ENCODE measurements around the gene SLC2A11. TPM values are rescaled to one million over a fixed set of nuclear protein-coding genes. Genes with fewer than 3 reads are reported as not detected.
"Not testable (repeated sequence)": the region's sequence is repeated elsewhere in the genome, so short reads cannot be mapped to it uniquely, and the experiment has no call there.

SLC2A11 gene
- total and polyA plus RNA-seq, 12 donors, result 11.3 to 35.3 (median 20.8) TPM

DNA sequence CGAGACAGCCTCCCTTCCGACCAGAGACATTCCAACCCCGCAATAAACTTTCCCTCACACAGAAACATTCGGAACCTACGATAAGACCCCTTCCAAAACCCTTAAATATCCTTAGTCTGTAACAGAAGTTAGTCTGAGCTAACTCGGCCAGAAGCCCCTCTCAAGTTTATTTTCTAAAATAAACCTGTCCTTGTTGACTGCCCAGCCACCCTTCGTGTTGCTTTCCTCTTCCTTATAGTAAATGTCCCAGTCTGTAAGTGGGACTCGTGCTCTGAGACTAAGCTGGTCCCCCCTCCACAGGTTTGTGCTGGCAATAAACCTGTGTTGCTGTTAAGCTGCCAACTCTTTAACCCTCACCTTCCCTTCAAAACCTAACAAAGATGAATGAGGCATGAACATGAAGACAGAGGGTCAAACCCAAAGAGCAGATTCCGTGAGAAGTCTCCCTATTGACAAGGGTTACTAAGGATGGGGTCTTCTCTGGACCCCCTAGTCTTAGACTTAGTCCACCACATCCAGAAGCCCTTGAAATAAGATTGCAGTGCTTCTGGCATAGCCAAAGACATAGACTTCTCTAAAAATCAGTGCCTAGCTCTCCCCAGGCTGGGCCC, 54.7 kb downstream of the SLC2A11 start:
- Histone ChIP-seq H3K27me3 (no peaks in the 10 kb centered on the region), H3K9me3 (replicated peaks in 1 of 3) (no peaks in the 10 kb centered on the region), H3K4me3 (no peak overlapping the region), H3K4me1 (replicated peaks in 1 of 2) (peaks cover 11 to 20% of the 10 kb centered on the region in 2 donors), H3K36me3 (replicated peaks in 1 of 2) (no peaks in the 10 kb centered on the region), H3K27ac (no peak overlapping the region)
- no peak for TF ChIP-seq POLR2A (IDR thresholded peaks at IDR 0.05)
- TF ChIP-seq, protein P1, sequence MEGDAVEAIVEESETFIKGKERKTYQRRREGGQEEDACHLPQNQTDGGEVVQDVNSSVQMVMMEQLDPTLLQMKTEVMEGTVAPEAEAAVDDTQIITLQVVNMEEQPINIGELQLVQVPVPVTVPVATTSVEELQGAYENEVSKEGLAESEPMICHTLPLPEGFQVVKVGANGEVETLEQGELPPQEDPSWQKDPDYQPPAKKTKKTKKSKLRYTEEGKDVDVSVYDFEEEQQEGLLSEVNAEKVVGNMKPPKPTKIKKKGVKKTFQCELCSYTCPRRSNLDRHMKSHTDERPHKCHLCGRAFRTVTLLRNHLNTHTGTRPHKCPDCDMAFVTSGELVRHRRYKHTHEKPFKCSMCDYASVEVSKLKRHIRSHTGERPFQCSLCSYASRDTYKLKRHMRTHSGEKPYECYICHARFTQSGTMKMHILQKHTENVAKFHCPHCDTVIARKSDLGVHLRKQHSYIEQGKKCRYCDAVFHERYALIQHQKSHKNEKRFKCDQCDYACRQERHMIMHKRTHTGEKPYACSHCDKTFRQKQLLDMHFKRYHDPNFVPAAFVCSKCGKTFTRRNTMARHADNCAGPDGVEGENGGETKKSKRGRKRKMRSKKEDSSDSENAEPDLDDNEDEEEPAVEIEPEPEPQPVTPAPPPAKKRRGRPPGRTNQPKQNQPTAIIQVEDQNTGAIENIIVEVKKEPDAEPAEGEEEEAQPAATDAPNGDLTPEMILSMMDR (IDR thresholded peaks at IDR 0.05), result no peak
- 90 to 94% (median 92%) methylated on average over 9 of the region's 9 CpGs for WGBS, 4 donors
- intact Hi-C loops (cut with DNase I), result no loop called here
- DNase-seq, result peak in 2 of 7 donors; percentile 19 to 33

DNA sequence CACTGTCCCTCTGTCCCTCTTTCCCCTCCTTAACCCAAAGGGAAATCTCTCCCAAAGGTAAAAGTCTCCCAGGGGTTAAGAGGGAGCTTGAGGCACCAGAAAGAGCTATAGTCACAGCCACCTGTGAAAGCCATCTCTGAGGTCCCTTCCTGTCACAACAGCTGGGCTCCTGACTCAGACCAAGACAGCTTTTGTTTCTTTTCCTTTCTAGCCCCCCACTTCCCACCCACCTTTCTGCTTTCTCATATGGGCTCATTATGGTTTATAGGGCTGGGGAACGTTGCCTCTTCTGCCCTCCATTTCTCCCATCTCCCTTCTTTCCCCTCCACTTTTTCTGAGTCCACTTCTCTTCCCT, 55.6 kb downstream of the SLC2A11 start:
- WGBS, 4 donors, result 0% methylated on average over 1 of the region's 1 CpG
- peaks cover 11 to 20% of the 10 kb centered on the region in 2 donors for H3K4me1 ChIP-seq (replicated peaks in 1 of 2)
- H3K36me3 ChIP-seq (replicated peaks in 1 of 2), result no peaks in the 10 kb centered on the region
- peak in 1 of 7 donors; percentile 19 for DNase-seq
- intact Hi-C loops (cut with DNase I), result no loop called here
- no peaks in the 10 kb centered on the region for H3K27me3 ChIP-seq
- no peak for TF ChIP-seq POLR2A (IDR thresholded peaks at IDR 0.05)
- TF ChIP-seq, protein P1 (IDR thresholded peaks at IDR 0.05), result no peak
- H3K27ac ChIP-seq, result peak overlapping the region; percentile 74 to 90 (median 80)
- H3K4me3 ChIP-seq, result peak overlapping the region in 2 of 4 donors; percentile 42 to 61
- H3K9me3 ChIP-seq (replicated peaks in 1 of 3), result no peaks in the 10 kb centered on the region

DNA sequence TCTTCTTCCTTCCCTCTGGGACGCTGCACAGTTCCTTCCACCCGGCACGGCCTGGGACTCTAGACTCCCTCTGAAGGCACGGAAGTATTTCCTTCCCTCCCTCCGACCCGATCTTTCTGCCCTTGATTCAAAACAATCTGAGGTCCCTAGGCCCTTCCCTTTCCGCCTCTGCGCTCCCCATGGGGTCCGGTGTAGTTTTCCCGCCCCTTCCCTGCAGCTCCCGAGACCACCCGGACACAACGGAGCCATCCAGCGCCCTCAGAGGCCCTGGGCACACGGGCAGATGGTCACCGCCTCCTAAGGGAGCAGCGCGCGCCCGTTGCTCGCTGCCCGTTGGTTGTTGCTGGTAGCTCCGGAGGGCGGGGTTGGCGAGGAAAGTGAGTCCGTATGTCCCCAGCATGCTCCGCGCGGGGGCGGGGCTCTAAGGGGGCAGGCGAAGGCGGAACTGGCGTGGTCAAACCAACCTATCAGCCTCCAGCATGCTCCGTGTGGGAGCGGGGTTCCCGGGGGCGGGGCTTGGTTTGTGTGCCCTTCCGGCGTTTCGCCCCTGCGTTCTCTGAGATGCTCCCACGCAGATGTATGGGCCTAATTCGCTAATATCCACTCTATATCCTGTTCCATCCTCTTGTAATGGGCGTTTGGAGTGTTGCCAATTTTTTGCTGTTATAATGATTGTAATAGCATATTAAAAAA, 56.1 kb downstream of the SLC2A11 start:
- intact Hi-C loops (cut with DNase I), result no loop called here
- WGBS, 4 donors, result 0 to 1% (median 0%) methylated on average over 13 to 44 of the region's 44 CpGs

DNA sequence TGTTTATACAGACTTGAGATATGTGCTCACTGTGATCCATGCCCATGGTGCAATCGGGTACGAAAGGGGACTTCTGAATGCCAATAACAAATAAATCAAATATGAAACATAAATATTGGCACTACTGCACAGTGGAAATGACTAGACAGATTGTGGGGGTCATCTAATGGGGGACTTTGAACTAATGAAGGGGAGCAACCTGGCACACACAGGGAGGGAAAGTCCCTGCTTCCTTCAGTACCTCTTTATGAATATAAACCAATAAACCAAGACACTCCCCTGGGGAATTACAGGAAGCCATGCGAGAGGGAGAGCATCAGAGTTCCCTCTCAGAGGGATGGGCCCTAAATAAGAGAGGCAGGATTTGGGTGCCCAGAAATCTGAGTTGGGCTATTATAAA, 57.6 kb downstream of the SLC2A11 start:
- Histone ChIP-seq H3K4me1 (replicated peaks in 1 of 2) (peaks cover 11 to 15% of the 10 kb centered on the region in 2 donors), H3K27ac (peak overlapping the region in 2 of 5 donors; percentile 4 to 59), H3K9me3 (replicated peaks in 1 of 3) (no peaks in the 10 kb centered on the region), H3K4me3 (no peak overlapping the region), H3K27me3 (no peaks in the 10 kb centered on the region), H3K36me3 (replicated peaks in 1 of 2) (no peaks in the 10 kb centered on the region)
- 55 to 64% (median 61%) methylated on average over 3 of the region's 3 CpGs for WGBS, 4 donors
- TF ChIP-seq POLR2A (IDR thresholded peaks at IDR 0.05), result no peak
- TF ChIP-seq, protein P1 (IDR thresholded peaks at IDR 0.05), result no peak
- intact Hi-C loops (cut with DNase I), result no loop called here
- peak in 2 of 7 donors; percentile 21 to 40 for DNase-seq

More for the DNA sequence above, 56.1 kb downstream of the SLC2A11 start:
- Histone ChIP-seq H3K27me3 (no peaks in the 10 kb centered on the region), H3K27ac (peak overlapping the region; percentile 74 to 90 (median 80)), H3K9me3 (replicated peaks in 1 of 3) (no peaks in the 10 kb centered on the region), H3K4me3 (peak overlapping the region in 3 of 4 donors; percentile 33 to 61 (median 42)), H3K4me1 (replicated peaks in 1 of 2) (peaks cover 11 to 20% of the 10 kb centered on the region in 2 donors), H3K36me3 (replicated peaks in 1 of 2) (no peaks in the 10 kb centered on the region)
- DNase-seq, result peak; percentile 99 to 100 (median 100)
- TF ChIP-seq POLR2A (IDR thresholded peaks at IDR 0.05), result peak; percentile 90 to 97
- TF ChIP-seq, protein P1 (IDR thresholded peaks at IDR 0.05), result peak in 1 of 6 experiments; percentile 1

DNA sequence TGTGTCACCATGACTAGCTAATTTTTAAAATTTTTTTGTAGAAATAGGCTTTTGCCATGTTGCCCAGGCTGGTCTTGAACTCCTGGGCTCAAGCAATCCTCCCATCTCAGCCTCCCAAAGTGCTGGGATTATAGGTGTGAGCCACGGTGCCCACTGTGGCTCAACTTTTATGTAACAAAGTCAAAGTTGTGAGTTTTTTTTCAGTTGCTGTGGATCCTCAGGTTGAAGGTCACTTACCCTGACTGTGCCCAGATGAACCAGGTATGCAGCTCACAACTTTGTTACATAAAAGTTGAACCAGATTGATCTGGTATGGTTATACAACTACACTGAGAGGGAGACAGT, 62.6 kb downstream of the SLC2A11 start:
- H3K27ac ChIP-seq, result peak overlapping the region in 4 of 5 donors; percentile 5 to 81 (median 54)
- H3K27me3 ChIP-seq; H3K9me3 ChIP-seq (replicated peaks in 1 of 3); H3K36me3 ChIP-seq (replicated peaks in 1 of 2); H3K4me3 ChIP-seq; intact Hi-C loops (cut with DNase I); H3K4me1 ChIP-seq (replicated peaks in 1 of 2); DNase-seq: not testable (repeated sequence)
- WGBS, 4 donors, result 40 to 80% (median 62%) methylated on average over 1 of the region's 1 CpG

DNA sequence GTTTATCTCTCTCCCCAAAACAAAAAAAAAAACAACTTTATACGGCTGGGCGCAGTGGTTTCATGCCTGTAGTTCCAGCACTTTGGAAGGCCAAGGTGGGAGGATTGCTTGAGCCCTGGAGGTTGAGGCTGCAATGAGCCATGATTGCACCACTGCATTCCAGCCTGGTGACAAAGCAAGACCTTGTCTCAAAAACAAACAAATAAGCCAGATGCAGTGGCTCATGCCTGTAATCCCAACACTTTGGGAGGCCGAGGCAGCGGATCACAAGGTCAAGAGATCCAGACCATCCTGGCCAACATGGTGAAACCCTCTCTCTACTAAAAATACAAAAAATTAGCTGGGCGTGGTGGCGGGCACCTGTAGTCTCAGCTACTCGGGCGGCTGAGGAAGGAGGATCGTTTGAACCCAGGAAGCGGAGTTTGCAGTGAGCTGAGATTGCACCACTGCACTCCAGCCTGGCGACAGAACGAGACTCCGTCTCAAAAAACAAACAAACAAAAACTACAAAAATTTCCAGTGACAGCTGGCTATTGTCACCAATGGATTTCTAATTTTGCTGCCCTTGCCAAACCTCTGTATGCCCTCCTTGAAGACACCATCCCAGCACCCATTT, 64.0 kb downstream of the SLC2A11 start:
- H3K27me3 ChIP-seq; H3K36me3 ChIP-seq (replicated peaks in 1 of 2); H3K4me1 ChIP-seq (replicated peaks in 1 of 2); intact Hi-C loops (cut with DNase I); H3K4me3 ChIP-seq; H3K9me3 ChIP-seq (replicated peaks in 1 of 3): not testable (repeated sequence)
- H3K27ac ChIP-seq, result peak overlapping the region in 2 of 5 donors; percentile 15 to 35
- DNase-seq, result peak in 3 of 7 donors; percentile 48 to 72 (median 62)
- 82 to 85% (median 83%) methylated on average over 13 of the region's 13 CpGs for WGBS, 4 donors

All from adrenal gland (tissue), 12 donors.